SK-N-MC (cell line): ENCODE data around the gene CDK12.

Experiments used
- DNase-seq: peaks from one replicate; pipeline ENCODE4 v3.0.0-alpha.2; 2011; ENCODE audit warnings: low read depth, low spot score
- H3K27ac ChIP-seq: fragments of 200-600 bp; sonication (generic); 2 replicates; pipeline ENCODE4 v1.5.1; 2016; ENCODE audit warnings: mixed run types
- H3K36me3 ChIP-seq: fragments of 200-600 bp; sonication (generic); 2 replicates; pipeline ENCODE4 v1.6.1; 2017; ENCODE audit warnings: antibody characterized with exemption, low read length, mixed read lengths; ENCODE audit not compliant: insufficient read depth
- H3K4me3 ChIP-seq: fragments of 200-600 bp; sonication (generic); 2 replicates; pipeline ENCODE4 v1.5.1; 2016
- H3K9ac ChIP-seq: fragments of 200-600 bp; sonication (generic); 2 replicates; pipeline ENCODE4 v1.8.0; 2017; ENCODE audit warnings: mixed run types, mixed read lengths; ENCODE audit not compliant: insufficient read length
- H3K9me3 ChIP-seq: fragments of 200-600 bp; sonication (generic); 2 replicates; pipeline ENCODE4 v1.6.1; 2017; ENCODE audit warnings: low read depth, mild to moderate bottlenecking, antibody characterized with exemption, low read length, moderate library complexity, mixed read lengths
- EZH2 ChIP-seq: fragments of 200-600 bp; sonication (generic); IDR thresholded peaks from one replicate; pipeline ENCODE4 v1.6.1; 2017; ENCODE audit warnings: antibody characterized with exemption
- FOXP2 ChIP-seq: optimal IDR thresholded peaks from 2 replicates; pipeline ENCODE3; 2011; ENCODE audit warnings: mild to moderate bottlenecking, moderate library complexity; ENCODE audit not compliant: insufficient read depth; ENCODE audit errors: extremely low read length, control extremely low read depth
- POLR2AphosphoS5 ChIP-seq: IDR thresholded peaks from 2 replicates; pipeline ENCODE4 v1.6.1; 2012; ENCODE audit warnings: mild to moderate bottlenecking, low read depth, low read length, borderline replicate concordance

Gene CDK12

GRCh38 chr17:39578272-39578671 lies 117.0 kb downstream of the CDK12 start:
- Histone ChIP-seq H3K4me3 (no peak overlapping the region), H3K36me3 (no peaks in the 10 kb centered on the region), H3K9me3 (no peaks in the 10 kb centered on the region), H3K9ac (no peak overlapping the region), H3K27ac (no peak overlapping the region)
- no peak for DNase-seq
- TF ChIP-seq POLR2AphosphoS5 (no peak), FOXP2 (no peak), EZH2 (no peak)

- H3K27ac ChIP-seq = no peak overlapping the region
- TF ChIP-seq POLR2AphosphoS5 = no peak
- no peak for TF ChIP-seq FOXP2
- no peak for TF ChIP-seq EZH2
- DNase-seq = no peak
- no peak overlapping the region for H3K4me3 ChIP-seq
- no peak overlapping the region for H3K9ac ChIP-seq
- H3K9me3 ChIP-seq = no peaks in the 10 kb centered on the region
- H3K36me3 ChIP-seq = no peaks in the 10 kb centered on the region
Measured at GRCh38 chr17:39579318-39580081, 118.2 kb downstream of the CDK12 start.

- Histone ChIP-seq H3K36me3 (no peaks in the 10 kb centered on the region), H3K27ac (no peak overlapping the region), H3K9ac (no peak overlapping the region), H3K4me3 (no peak overlapping the region), H3K9me3 (no peaks in the 10 kb centered on the region)
- no peak for DNase-seq
- TF ChIP-seq POLR2AphosphoS5 (no peak), FOXP2 (no peak), EZH2 (no peak)
Measured at GRCh38 chr17:39580082-39580468, 118.8 kb downstream of the CDK12 start.

- Histone ChIP-seq H3K9ac (no peak overlapping the region), H3K4me3 (no peak overlapping the region), H3K36me3 (no peaks in the 10 kb centered on the region), H3K9me3 (no peaks in the 10 kb centered on the region), H3K27ac (no peak overlapping the region)
- no peak for DNase-seq
- TF ChIP-seq POLR2AphosphoS5 = no peak
- no peak for TF ChIP-seq EZH2
- TF ChIP-seq FOXP2 = no peak
Measured at GRCh38 chr17:39581071-39581758, 119.9 kb downstream of the CDK12 start.

- H3K9me3 ChIP-seq = no peaks in the 10 kb centered on the region
- no peak overlapping the region for H3K27ac ChIP-seq
- TF ChIP-seq POLR2AphosphoS5 = no peak
- TF ChIP-seq EZH2 = no peak
- TF ChIP-seq FOXP2 = no peak
- H3K36me3 ChIP-seq = no peaks in the 10 kb centered on the region
- H3K4me3 ChIP-seq = no peak overlapping the region
- H3K9ac ChIP-seq = no peak overlapping the region
- no peak for DNase-seq
Measured at GRCh38 chr17:39581759-39582085, 120.4 kb downstream of the CDK12 start.

GRCh38 chr17:39582658-39583057 lies 121.4 kb downstream of the CDK12 start:
- no peak for DNase-seq
- H3K4me3 ChIP-seq = no peak overlapping the region
- H3K9me3 ChIP-seq = no peaks in the 10 kb centered on the region
- TF ChIP-seq FOXP2 (no peak), EZH2 (no peak), POLR2AphosphoS5 (no peak)
- no peaks in the 10 kb centered on the region for H3K36me3 ChIP-seq
- no peak overlapping the region for H3K27ac ChIP-seq
- no peak overlapping the region for H3K9ac ChIP-seq
